ENCODE data around the gene MTFR2. TPM values are rescaled to one million over a fixed set of nuclear protein-coding genes. Genes with fewer than 3 reads are reported as not detected.
A peak's percentile ranks its signal among the peaks of the same experiment; 100 is the strongest.
"Not testable (repeated sequence)": the region's sequence is repeated elsewhere in the genome, so short reads cannot be mapped to it uniquely, and the experiment has no call there.

Gene MTFR2
- total RNA-seq, 1 experiment from 2014 or later = 13.5 TPM

DNA sequence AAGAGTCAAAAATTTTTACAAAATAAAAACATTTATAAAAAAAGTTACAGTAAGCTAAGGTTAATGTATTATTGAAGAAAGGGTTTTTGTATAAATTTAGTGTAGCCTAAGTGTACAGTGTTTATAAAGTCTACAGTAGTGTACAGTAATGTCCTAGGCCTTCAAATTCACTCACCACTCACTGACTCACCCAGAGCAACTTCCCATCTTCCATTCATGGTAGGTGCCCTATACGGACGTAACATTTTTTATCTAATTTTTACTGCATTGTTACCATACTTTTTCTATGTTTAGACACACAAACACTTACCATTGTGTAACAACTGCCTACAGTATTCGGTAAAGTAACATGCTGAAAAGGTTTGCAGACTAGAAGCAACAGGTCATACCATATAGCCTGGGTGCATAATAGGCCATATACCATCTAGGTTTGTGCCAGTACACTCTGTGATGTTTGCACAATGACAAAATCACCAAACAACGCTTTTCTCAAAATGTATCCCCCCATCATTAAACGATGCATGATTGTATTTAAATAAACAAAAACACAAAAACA lies 6.0 kb downstream of the MTFR2 start:
- in situ Hi-C loops (cut with HindIII; ENCODE audit: low sequenced_read_pairs) = no loop called here
- no peak for DNase-seq (ENCODE audit: low spot score)

DNA sequence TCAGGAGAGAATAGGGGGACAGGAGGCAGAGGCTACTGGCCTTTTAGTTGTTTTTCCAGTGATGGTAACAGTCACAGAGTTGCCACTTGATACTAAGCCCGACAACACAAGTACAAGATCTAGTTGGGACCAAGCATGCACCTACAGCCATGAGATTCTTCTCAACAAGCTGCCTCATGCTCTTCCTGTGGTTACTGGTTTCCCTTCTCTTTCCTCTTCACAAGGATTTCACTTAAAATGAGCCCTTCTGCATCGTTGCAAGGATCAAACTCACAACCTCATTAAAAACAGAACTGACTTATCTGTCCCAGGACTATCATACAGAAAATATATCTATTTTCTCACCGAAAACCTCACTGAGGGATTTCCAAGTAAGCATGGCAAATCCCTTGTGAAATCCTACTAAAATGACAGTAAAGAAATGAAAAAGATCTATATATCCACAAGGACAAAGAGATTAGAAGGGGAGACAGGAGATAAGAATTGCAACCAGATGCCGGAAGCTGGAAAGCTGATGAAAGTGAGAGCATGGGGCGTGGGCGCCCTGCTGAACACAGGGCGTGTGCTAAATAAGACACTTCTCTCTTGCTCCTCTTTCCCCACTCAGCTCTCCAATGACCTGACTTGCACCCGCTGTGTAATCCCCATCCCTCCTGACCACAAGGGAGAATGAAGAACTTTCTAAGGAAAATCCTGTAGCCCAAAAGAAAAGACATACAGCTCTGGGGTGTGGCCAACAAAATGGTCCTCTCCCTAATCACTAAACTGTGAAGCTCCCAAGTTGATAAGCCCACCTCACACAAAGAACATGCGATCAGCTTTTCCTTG lies 13.4 kb downstream of the MTFR2 start:
- no peak for DNase-seq (ENCODE audit: low spot score)
- in situ Hi-C loops (cut with HindIII; ENCODE audit: low sequenced_read_pairs) = no loop called here

DNA sequence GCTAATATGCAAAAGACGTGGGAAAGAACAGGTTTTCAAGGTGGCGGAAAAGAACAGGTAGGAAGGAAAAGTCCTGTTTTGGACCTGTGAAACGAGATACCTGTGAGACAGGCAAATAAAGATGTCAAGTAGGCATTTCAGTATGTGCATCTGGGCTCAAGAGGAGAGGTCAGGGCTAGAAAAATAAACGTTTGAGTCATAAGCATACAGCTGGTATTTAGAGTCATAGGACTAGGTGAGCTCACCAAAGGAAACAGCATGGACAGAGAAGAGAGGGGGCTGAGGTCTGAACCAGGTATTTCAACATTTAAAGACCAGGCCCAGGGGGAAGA lies 14.9 kb downstream of the MTFR2 start:
- in situ Hi-C loops (cut with HindIII; ENCODE audit: low sequenced_read_pairs) = no loop called here
- DNase-seq (ENCODE audit: low spot score) = no peak

DNA sequence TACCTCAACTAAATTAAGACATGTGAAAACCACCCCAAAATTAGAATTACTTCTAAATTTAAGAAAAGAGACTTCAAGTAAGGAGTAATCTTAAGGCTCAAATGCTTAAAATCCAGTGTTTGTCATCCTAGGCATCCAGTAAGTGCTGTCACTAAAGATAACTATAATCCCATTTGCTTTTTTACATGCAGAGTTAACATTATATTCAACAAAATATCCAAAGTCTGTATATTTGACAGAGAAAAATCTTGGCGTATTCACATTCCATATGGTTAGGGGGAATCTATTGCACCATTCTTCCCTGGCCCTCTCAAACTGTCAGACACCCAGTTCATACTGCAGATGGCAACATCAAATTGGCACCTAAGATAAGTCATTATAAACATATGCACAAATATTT lies 17.4 kb downstream of the MTFR2 start:
- DNase-seq (ENCODE audit: low spot score) = no peak
- in situ Hi-C loops (cut with HindIII; ENCODE audit: low sequenced_read_pairs) = no loop called here

DNA sequence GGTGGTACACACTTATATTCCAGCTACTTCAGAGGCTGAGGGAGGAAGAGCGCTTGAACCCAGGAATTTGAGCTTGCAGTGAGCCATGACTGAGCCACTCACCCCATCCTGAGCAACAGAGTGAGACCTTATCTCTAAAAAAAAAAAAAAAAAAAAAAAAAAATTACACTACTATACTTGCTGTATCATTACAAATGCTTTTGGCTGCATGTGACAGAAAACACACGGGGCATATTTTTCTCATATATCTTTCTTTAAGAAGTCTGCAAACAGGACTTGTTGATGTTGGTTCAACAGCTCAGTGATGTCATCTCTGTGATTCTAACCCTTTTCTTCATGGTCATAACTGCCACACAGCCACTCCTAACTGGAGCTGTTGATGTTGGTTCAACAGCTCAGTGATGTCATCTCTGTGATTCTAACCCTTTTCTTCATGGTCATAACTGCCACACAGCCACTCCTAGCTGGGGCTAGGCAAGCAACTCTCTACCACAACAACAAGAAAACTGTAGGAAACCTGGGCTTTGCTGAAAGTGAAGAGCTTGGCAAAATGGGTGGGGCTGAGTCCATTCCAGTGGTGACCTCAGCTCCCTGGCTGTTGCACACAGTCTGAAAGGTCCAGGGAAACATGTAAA lies 19.8 kb downstream of the MTFR2 start:
- no peak for DNase-seq (ENCODE audit: low spot score)
- in situ Hi-C loops (cut with HindIII; ENCODE audit: low sequenced_read_pairs) = no loop called here

DNA sequence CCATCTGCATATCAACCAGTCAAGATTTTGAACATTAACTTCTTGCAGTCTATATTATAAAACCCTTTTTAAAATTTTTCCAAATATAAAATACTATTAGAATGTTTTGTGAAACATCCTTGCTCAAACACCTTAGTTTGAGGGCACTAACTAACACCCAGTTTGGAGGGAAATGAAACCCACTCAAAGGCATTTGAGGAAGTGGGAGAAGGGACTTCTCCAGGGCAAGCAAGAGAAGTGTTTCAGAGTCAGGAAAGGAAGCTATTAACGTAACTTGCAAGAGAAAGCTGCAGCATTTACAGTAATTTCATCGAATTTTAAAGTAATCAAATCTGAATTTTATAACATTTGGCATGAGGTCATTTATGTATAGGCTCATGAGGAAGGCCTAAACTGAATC lies 21.3 kb downstream of the MTFR2 start:
- DNase-seq (ENCODE audit: low spot score) = no peak
- in situ Hi-C loops (cut with HindIII; ENCODE audit: low sequenced_read_pairs) = no loop called here

DNA sequence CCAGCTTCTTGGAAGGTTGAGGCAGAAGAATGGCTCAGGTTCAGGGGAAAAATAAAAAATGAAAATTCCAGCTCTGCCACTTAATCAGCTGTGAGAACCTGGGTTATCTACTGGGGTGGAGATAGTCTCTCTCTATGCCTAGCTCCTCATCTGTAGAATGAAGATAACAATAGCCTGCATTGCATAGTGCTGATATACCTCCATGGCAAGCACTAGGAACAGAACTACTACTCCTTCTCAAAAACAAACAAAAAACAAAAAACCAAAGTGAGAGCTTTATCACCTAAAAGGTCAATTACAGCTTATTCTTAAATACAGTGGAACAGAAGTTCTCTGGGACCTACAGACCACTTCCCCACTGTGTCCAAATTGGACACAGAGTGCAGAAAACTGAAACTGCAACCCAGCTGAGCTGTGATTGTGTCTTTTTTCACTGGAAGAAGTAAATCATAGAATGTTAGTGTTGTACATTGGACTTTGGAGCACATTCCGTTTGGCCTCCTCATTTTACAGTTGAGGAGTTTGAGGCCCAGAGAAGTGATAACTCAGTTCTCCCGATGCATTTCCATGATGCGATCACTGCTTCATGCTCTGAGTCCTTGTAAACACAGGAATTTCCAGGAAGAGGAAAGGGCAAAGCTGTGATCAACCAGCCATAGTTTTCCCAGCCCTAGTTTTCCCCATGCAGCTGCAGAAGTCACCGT lies 23.3 kb downstream of the MTFR2 start:
- DNase-seq (ENCODE audit: low spot score) = no peak
- in situ Hi-C loops (cut with HindIII; ENCODE audit: low sequenced_read_pairs) = no loop called here

DNA sequence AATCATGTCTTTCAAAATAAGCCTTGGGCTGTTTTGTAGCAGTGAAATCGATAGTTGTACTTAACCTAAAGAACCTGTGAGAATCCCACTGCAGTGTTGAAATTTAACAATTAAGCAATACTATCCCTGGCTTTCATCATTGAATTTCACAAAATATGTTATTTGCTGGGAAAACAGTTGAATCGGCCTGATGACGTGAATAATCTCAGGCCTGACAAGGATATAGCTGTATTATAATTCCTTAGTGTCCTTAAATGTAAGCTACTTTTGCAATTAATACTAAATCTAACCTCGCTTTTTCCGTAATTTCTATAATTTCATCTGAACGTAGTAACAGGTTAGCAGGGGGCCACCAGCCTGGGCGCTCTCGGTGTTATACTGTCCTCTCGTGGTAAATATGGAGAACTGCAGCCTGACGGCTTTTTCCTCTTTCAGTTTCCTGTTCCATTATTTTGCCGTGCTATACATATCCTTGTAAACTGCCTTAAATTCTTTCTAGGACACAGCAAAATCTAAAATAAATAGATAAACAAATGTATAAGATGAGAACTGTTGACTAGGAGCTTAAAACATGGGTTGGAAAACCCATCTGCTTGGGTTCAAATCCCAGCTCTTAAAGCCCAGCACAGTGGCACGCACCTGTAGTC lies 24.0 kb downstream of the MTFR2 start:
- peak; percentile 71 for DNase-seq (ENCODE audit: low spot score)
- in situ Hi-C loops (cut with HindIII; ENCODE audit: low sequenced_read_pairs) = no loop called here

DNA sequence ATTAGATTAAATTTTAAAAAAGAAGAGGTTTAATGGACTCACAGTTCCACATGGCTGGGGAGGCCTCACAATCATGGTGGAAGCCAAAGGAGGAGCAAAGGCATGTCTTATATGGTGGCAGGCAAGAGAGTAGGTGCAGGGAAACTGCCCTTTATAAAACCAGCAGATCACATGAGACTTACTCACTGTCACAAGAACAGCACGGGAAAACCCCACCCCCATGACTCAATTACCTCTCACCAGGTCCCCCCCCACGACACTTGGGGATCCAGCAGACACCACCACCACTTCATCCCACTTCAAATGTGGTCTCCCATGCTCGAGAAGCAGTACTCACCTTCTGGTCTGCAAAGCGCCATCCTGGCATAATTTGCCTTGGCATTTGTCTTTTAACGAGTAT lies 24.6 kb downstream of the MTFR2 start:
- no peak for DNase-seq (ENCODE audit: low spot score)

DNA sequence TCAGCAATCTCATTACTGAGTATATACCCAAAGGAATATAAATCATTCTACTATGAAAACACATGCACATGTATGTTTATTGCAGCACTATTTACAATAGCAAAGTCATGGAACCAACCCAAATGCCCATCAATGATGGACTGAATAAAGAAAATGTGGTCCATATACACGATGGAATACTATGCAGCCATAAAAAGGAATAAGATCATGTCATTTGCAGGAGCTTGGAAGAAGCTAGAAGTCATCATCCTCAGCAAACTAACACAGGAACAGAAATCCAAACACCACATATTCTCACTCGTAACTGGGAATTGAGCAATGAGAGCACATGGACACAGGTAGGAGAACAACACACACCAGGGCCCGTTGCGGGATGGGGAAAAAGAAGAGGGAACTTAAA lies 25.1 kb downstream of the MTFR2 start:
- in situ Hi-C loops (cut with HindIII; ENCODE audit: low sequenced_read_pairs); DNase-seq (ENCODE audit: low spot score): not testable (repeated sequence)

More for the DNA sequence above, 24.6 kb downstream of the MTFR2 start:
- in situ Hi-C loops (cut with HindIII; ENCODE audit: low sequenced_read_pairs) = no loop called here

DNA sequence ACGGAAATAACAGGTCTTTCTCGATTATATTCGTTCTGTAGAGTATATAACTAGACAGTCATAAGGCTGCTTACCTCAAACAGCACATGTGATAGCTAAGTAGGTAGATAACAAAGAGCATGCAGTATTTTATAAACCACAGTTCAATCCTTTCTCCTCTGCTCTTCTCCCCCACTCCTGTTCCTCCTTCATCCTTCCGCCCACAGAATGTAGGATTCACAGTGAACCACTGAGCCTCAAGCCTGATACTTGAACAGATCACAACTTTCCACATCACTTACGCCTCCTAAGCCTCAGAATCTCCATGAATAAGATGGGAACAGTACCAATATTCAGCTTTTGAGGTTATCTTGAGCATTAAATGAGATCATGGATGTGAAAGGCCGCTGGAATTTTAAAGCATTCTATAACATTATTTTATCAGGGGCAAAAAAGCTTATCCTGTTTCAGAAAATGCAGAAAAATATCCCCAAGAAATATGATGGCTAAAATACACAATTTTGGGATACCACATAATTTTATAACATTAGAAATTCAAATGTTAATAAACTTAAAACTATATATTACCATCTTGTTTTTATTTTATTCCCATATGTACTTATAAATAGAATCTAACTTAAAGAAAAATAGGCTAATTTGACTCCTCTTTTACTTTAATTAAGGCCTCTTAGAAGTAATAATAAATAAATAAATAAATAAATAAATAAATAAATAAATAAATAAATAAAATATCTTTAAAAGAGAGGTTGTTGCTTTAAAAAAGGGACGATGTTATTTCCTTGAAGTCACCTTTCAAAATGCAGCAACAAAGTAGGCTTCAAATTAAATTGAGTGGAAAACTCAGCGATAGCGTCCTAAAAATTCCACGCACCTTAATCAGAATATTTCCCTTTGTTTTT lies 33.4 kb downstream of the MTFR2 start:
- in situ Hi-C loops (cut with HindIII; ENCODE audit: low sequenced_read_pairs) = no loop called here
- no peak for DNase-seq (ENCODE audit: low spot score)

DNA sequence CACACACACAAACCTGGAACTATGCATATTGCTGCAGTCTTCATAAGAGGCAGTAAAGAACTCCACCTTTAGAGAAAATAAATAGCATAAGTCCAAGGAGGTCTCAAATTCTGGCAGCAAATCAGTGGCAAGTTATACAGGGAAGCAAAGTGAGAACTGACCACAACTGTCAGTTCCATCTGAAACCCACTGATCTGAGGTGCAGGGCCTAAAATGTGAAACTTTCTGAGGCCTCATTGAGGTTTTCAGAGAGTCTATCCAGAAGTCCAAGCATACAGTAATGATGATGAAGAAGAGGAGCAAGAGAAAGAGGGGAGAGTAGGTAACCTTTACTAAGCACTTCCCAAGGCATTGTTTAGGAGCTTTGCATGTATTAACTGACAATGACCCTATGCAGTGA lies 36.3 kb downstream of the MTFR2 start:
- no peak for DNase-seq (ENCODE audit: low spot score)
- in situ Hi-C loops (cut with HindIII; ENCODE audit: low sequenced_read_pairs) = no loop called here

DNA sequence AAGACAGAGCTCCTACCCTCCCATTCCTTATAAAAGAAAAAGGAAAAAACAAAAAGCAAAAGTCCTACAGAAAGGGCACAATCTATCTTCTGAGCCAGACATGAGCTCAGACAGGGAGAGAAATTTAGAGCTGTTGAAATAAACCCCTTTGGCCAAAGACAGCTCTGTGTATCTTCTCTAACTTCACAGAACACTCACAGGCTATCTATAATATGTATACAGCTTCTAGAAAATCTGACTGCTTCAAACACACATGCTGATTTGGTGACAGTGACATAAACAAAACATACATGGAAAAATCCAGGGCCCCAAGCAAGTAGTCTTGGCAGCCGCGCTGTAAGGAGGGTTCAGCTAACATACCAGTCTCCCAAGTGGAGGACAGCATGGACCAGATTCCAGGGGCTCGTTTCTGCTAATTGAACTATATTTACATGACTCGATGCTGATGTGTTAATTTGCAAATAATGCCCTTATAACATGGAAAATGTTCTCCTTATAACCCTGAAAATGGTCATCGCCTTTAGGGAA lies 37.0 kb downstream of the MTFR2 start:
- no peak for DNase-seq (ENCODE audit: low spot score)
- in situ Hi-C loops (cut with HindIII; ENCODE audit: low sequenced_read_pairs) = no loop called here

DNA sequence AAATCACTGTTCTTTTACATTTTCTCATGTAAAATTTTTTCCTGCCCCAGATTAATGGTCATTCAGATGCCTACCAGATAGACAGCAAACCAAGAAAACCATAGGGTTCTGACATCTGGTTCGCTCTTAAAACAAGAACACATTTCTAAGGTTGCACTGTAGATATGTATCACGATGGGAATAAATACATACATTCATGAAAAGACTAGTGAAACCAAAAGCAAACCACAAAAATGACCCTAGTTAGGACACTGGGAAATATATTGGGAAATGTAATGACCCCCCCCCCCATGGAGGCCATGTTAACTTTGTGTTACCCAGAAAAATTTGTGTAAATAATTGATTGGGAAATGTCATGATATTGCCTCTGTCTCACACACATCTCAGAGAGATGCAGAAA lies 37.5 kb downstream of the MTFR2 start:
- in situ Hi-C loops (cut with HindIII; ENCODE audit: low sequenced_read_pairs) = no loop called here
- DNase-seq (ENCODE audit: low spot score) = no peak

DNA sequence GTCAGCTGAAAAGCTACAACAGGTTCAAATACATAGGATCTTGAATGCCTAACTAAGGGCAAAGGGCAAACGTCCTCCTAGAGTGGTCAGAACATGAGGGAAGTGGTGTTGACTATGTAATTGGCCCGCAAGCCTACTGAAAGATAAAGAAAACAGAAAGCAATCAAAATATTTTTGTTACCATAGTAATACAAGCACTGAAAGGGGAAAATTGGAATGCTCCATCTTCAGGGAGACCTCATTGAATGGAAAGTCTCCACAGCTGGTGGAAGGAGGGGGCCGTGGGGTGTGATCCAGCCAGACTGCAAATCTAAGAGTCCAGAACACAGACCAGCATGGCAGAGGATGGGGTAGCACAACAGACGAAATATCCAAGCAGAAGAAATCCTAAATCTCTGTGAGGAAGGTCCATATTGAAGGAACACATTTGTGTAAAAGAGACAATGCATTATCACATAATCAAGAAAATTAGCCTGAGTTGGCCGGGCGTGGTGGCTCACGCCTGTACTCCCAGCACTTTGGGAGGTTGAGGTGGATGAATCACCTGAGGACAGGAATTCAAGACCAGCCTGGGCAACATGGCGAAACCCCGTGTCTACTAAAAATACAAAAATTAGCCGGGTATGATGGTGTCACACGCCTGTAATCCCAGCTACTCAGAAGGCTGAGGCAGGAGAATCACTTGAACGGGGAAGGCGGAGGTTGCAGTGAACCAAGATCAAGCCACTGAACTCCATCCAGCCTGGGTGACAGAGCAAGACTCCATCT lies 39.5 kb downstream of the MTFR2 start:
- DNase-seq (ENCODE audit: low spot score) = no peak
- in situ Hi-C loops (cut with HindIII; ENCODE audit: low sequenced_read_pairs) = no loop called here

DNA sequence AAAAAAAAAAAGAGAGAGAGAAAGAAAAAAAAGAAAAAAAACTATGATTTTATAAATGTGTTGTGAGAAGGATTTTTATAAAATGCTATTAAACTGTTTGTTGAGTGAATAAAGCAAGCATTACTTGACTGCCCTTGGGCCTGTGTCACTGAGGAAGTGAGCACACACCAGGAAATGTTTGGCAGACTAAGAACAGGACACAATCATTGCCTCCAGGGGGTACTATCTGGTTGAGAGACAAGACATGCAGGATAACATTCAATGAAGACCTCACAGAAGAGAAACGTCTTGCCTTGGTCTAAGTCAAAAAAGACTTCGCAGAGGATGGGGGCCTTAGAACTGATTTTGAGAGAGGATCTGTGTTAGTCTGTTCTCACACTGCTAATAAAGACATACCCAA lies 40.6 kb downstream of the MTFR2 start:
- in situ Hi-C loops (cut with HindIII; ENCODE audit: low sequenced_read_pairs) = no loop called here
- DNase-seq (ENCODE audit: low spot score) = no peak

DNA sequence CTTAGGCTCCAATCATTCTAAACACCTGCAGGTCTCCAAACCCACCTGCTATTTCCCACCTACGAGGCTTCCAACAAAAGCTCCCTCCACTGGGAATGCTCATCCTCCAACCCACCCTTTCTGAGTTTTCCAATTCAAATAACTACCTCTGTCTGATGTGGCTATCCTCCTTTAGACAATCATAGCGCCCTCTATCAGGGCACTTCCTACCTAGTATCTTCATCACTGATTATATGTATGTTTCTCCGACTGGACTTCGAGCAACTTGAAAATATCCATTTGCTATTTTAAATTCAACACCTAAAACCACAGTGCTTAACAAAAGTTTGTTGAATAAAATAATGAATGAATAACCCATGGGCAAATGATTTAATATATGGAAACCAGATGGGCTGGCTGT lies 41.3 kb downstream of the MTFR2 start:
- no peak for DNase-seq (ENCODE audit: low spot score)
- in situ Hi-C loops (cut with HindIII; ENCODE audit: low sequenced_read_pairs) = no loop called here

DNA sequence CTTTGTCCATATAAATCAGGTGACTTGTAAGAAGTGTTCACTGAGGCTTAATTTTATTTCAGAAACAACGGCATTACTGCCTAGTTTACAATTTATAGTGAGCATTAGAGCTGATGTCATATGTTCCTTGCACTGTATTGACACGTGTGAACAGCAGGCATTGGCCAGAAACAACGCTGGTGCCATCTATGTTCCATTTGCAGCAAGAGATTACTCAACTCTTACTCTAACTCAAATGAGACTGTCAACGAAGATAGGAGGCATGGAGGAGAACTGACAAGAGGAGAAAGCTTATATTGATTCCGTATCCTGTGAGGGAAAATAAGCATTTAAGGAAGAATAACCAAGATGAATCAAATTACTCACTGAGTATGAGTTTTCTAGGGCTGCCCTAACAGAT lies 48.4 kb downstream of the MTFR2 start:
- in situ Hi-C loops (cut with HindIII; ENCODE audit: low sequenced_read_pairs) = no loop called here
- DNase-seq (ENCODE audit: low spot score) = no peak
